ENCODE results near the gene IFI27. TPM values are rescaled to one million over a fixed set of nuclear protein-coding genes. Genes with fewer than 3 reads are reported as not detected.

Gene IFI27
- polyA plus RNA-seq, 4 donors, result 9.3 to 1,277 (median 545) TPM

GRCh38 chr14:94115631-94116030 lies 5.1 kb downstream of the IFI27 start:
- no peak for FAIRE-seq
- H3K27me3 ChIP-seq (ENCODE audit: control insufficient read depth in 3 of 3, insufficient read depth in 3 of 3, low read length in 3 of 3), result peaks cover 0 to 2% (median 0%) of the 10 kb centered on the region in 3 donors
- peaks cover 3 to 22% (median 10%) of the 10 kb centered on the region in 3 donors for H3K4me1 ChIP-seq (ENCODE audit: control insufficient read depth in 3 of 3, insufficient read depth in 2 of 3, low read depth in 1 of 3, low read length in 2 of 3)
- H3K36me3 ChIP-seq (ENCODE audit: control insufficient read depth in 3 of 3, insufficient read depth in 2 of 3, low read depth in 1 of 3, low read length in 3 of 3), result no peaks in the 10 kb centered on the region
- peak overlapping the region in 1 of 3 donors; percentile 76 for H3K27ac ChIP-seq (ENCODE audit: low read depth in 1 of 3, low read length in 2 of 3)
- H3K4me3 ChIP-seq (ENCODE audit: low read depth in 1 of 3, low read length in 3 of 3), result no peak overlapping the region
- WGBS, 3 donors, result 73 to 88% (median 87%) methylated on average over 15 of the region's 15 CpGs
- peaks cover 0 to 10% of the 10 kb centered on the region in 2 donors for H3K9me3 ChIP-seq (ENCODE audit: control insufficient read depth in 2 of 2, insufficient read depth in 1 of 2, low read depth in 1 of 2, low read length in 1 of 2)
- DNase-seq, result no peak

GRCh38 chr14:94116701-94117100 lies 6.2 kb downstream of the IFI27 start:
- peaks cover 0 to 2% (median 0%) of the 10 kb centered on the region in 3 donors for H3K27me3 ChIP-seq (ENCODE audit: control insufficient read depth in 3 of 3, insufficient read depth in 3 of 3, low read length in 3 of 3)
- no peak overlapping the region for H3K4me3 ChIP-seq (ENCODE audit: low read depth in 1 of 3, low read length in 3 of 3)
- no peak for FAIRE-seq
- H3K4me1 ChIP-seq (ENCODE audit: control insufficient read depth in 3 of 3, insufficient read depth in 2 of 3, low read depth in 1 of 3, low read length in 2 of 3), result peaks cover 3 to 18% (median 10%) of the 10 kb centered on the region in 3 donors
- no peak for DNase-seq
- H3K27ac ChIP-seq (ENCODE audit: low read depth in 1 of 3, low read length in 2 of 3), result no peak overlapping the region
- 84 to 88% (median 87%) methylated on average over 10 of the region's 10 CpGs for WGBS, 3 donors
- no peaks in the 10 kb centered on the region for H3K36me3 ChIP-seq (ENCODE audit: control insufficient read depth in 3 of 3, insufficient read depth in 2 of 3, low read depth in 1 of 3, low read length in 3 of 3)
- H3K9me3 ChIP-seq (ENCODE audit: control insufficient read depth in 2 of 2, insufficient read depth in 1 of 2, low read depth in 1 of 2, low read length in 1 of 2), result peaks cover 0 to 14% of the 10 kb centered on the region in 2 donors

GRCh38 chr14:94117856-94118255 lies 7.3 kb downstream of the IFI27 start:
- 58 to 70% (median 61%) methylated on average over 9 of the region's 9 CpGs for WGBS, 3 donors

GRCh38 chr14:94119071-94119470 lies 8.5 kb downstream of the IFI27 start:
- no peak for DNase-seq
- no peak for FAIRE-seq
- peaks cover 0 to 2% (median 0%) of the 10 kb centered on the region in 3 donors for H3K27me3 ChIP-seq (ENCODE audit: control insufficient read depth in 3 of 3, insufficient read depth in 3 of 3, low read length in 3 of 3)
- H3K36me3 ChIP-seq (ENCODE audit: control insufficient read depth in 3 of 3, insufficient read depth in 2 of 3, low read depth in 1 of 3, low read length in 3 of 3), result no peaks in the 10 kb centered on the region
- H3K4me3 ChIP-seq (ENCODE audit: low read depth in 1 of 3, low read length in 3 of 3), result no peak overlapping the region
- peaks cover 0 to 18% (median 6%) of the 10 kb centered on the region in 3 donors for H3K4me1 ChIP-seq (ENCODE audit: control insufficient read depth in 3 of 3, insufficient read depth in 2 of 3, low read depth in 1 of 3, low read length in 2 of 3)
- no peak overlapping the region for H3K27ac ChIP-seq (ENCODE audit: low read depth in 1 of 3, low read length in 2 of 3)
- peaks cover 0 to 14% of the 10 kb centered on the region in 2 donors for H3K9me3 ChIP-seq (ENCODE audit: control insufficient read depth in 2 of 2, insufficient read depth in 1 of 2, low read depth in 1 of 2, low read length in 1 of 2)

More at GRCh38 chr14:94117856-94118255, 7.3 kb downstream of the IFI27 start:
- Histone ChIP-seq H3K27me3 (ENCODE audit: control insufficient read depth in 3 of 3, insufficient read depth in 3 of 3, low read length in 3 of 3) (peaks cover 0 to 2% (median 0%) of the 10 kb centered on the region in 3 donors), H3K4me1 (ENCODE audit: control insufficient read depth in 3 of 3, insufficient read depth in 2 of 3, low read depth in 1 of 3, low read length in 2 of 3) (peaks cover 0 to 18% (median 10%) of the 10 kb centered on the region in 3 donors), H3K27ac (ENCODE audit: low read depth in 1 of 3, low read length in 2 of 3) (no peak overlapping the region), H3K4me3 (ENCODE audit: low read depth in 1 of 3, low read length in 3 of 3) (no peak overlapping the region), H3K36me3 (ENCODE audit: control insufficient read depth in 3 of 3, insufficient read depth in 2 of 3, low read depth in 1 of 3, low read length in 3 of 3) (no peaks in the 10 kb centered on the region), H3K9me3 (ENCODE audit: control insufficient read depth in 2 of 2, insufficient read depth in 1 of 2, low read depth in 1 of 2, low read length in 1 of 2) (peaks cover 0 to 14% of the 10 kb centered on the region in 2 donors)
- DNase-seq (peak in 1 of 2 donors; percentile 44), FAIRE-seq (no peak)

- Histone ChIP-seq H3K4me1 (ENCODE audit: control insufficient read depth in 3 of 3, insufficient read depth in 2 of 3, low read depth in 1 of 3, low read length in 2 of 3) (peaks cover 0 to 7% (median 0%) of the 10 kb centered on the region in 3 donors), H3K36me3 (ENCODE audit: control insufficient read depth in 3 of 3, insufficient read depth in 2 of 3, low read depth in 1 of 3, low read length in 3 of 3) (no peaks in the 10 kb centered on the region), H3K27me3 (ENCODE audit: control insufficient read depth in 3 of 3, insufficient read depth in 3 of 3, low read length in 3 of 3) (peaks cover 0 to 2% (median 0%) of the 10 kb centered on the region in 3 donors), H3K4me3 (ENCODE audit: low read depth in 1 of 3, low read length in 3 of 3) (no peak overlapping the region), H3K27ac (ENCODE audit: low read depth in 1 of 3, low read length in 2 of 3) (no peak overlapping the region), H3K9me3 (ENCODE audit: control insufficient read depth in 2 of 2, insufficient read depth in 1 of 2, low read depth in 1 of 2, low read length in 1 of 2) (peaks cover 0 to 14% of the 10 kb centered on the region in 2 donors)
- 79 to 85% (median 81%) methylated on average over 5 of the region's 5 CpGs for WGBS, 3 donors
- FAIRE-seq (no peak), DNase-seq (no peak)
Measured at GRCh38 chr14:94120667-94121340, 10.3 kb downstream of the IFI27 start.

GRCh38 chr14:94121485-94121884 lies 10.9 kb downstream of the IFI27 start:
- Histone ChIP-seq H3K36me3 (ENCODE audit: control insufficient read depth in 3 of 3, insufficient read depth in 2 of 3, low read depth in 1 of 3, low read length in 3 of 3) (peaks cover 0 to 4% (median 0%) of the 10 kb centered on the region in 3 donors), H3K27ac (ENCODE audit: low read depth in 1 of 3, low read length in 2 of 3) (no peak overlapping the region), H3K27me3 (ENCODE audit: control insufficient read depth in 3 of 3, insufficient read depth in 3 of 3, low read length in 3 of 3) (peaks cover 0 to 2% (median 0%) of the 10 kb centered on the region in 3 donors), H3K4me3 (ENCODE audit: low read depth in 1 of 3, low read length in 3 of 3) (no peak overlapping the region), H3K4me1 (ENCODE audit: control insufficient read depth in 3 of 3, insufficient read depth in 2 of 3, low read depth in 1 of 3, low read length in 2 of 3) (peaks cover 0 to 7% (median 0%) of the 10 kb centered on the region in 3 donors), H3K9me3 (ENCODE audit: control insufficient read depth in 2 of 2, insufficient read depth in 1 of 2, low read depth in 1 of 2, low read length in 1 of 2) (peaks cover 0 to 14% of the 10 kb centered on the region in 2 donors)
- no peak for FAIRE-seq
- no peak for DNase-seq
- WGBS, 3 donors, result 56 to 59% (median 57%) methylated on average over 3 of the region's 3 CpGs

GRCh38 chr14:94122438-94122837 lies 11.9 kb downstream of the IFI27 start:
- 66 to 79% (median 78%) methylated on average over 3 of the region's 3 CpGs for WGBS, 3 donors
- no peak for FAIRE-seq

GRCh38 chr14:94123296-94123695 lies 12.8 kb downstream of the IFI27 start:
- Histone ChIP-seq H3K9me3 (ENCODE audit: control insufficient read depth in 2 of 2, insufficient read depth in 1 of 2, low read depth in 1 of 2, low read length in 1 of 2) (peaks cover 0 to 14% of the 10 kb centered on the region in 2 donors), H3K27me3 (ENCODE audit: control insufficient read depth in 3 of 3, insufficient read depth in 3 of 3, low read length in 3 of 3) (peaks cover 0 to 2% (median 0%) of the 10 kb centered on the region in 3 donors), H3K4me1 (ENCODE audit: control insufficient read depth in 3 of 3, insufficient read depth in 2 of 3, low read depth in 1 of 3, low read length in 2 of 3) (peaks cover 0 to 5% (median 0%) of the 10 kb centered on the region in 3 donors), H3K36me3 (ENCODE audit: control insufficient read depth in 3 of 3, insufficient read depth in 2 of 3, low read depth in 1 of 3, low read length in 3 of 3) (peaks cover 0 to 11% (median 0%) of the 10 kb centered on the region in 3 donors), H3K4me3 (ENCODE audit: low read depth in 1 of 3, low read length in 3 of 3) (no peak overlapping the region), H3K27ac (ENCODE audit: low read depth in 1 of 3, low read length in 2 of 3) (no peak overlapping the region)
- WGBS, 3 donors, result 91 to 94% (median 92%) methylated on average over 9 of the region's 9 CpGs
- DNase-seq (no peak), FAIRE-seq (no peak)

More at GRCh38 chr14:94122438-94122837, 11.9 kb downstream of the IFI27 start:
- Histone ChIP-seq H3K27ac (ENCODE audit: low read depth in 1 of 3, low read length in 2 of 3) (no peak overlapping the region), H3K27me3 (ENCODE audit: control insufficient read depth in 3 of 3, insufficient read depth in 3 of 3, low read length in 3 of 3) (peaks cover 0 to 2% (median 0%) of the 10 kb centered on the region in 3 donors), H3K9me3 (ENCODE audit: control insufficient read depth in 2 of 2, insufficient read depth in 1 of 2, low read depth in 1 of 2, low read length in 1 of 2) (peaks cover 0 to 14% of the 10 kb centered on the region in 2 donors), H3K4me3 (ENCODE audit: low read depth in 1 of 3, low read length in 3 of 3) (no peak overlapping the region), H3K4me1 (ENCODE audit: control insufficient read depth in 3 of 3, insufficient read depth in 2 of 3, low read depth in 1 of 3, low read length in 2 of 3) (peaks cover 0 to 7% (median 0%) of the 10 kb centered on the region in 3 donors), H3K36me3 (ENCODE audit: control insufficient read depth in 3 of 3, insufficient read depth in 2 of 3, low read depth in 1 of 3, low read length in 3 of 3) (peaks cover 0 to 6% (median 0%) of the 10 kb centered on the region in 3 donors)
- no peak for DNase-seq

All from small intestine (tissue), 7 donors.